Ishikawa (cell line): Measurements from ENCODE around the gene DCD.

Source experiments
- CEBPB ChIP-seq: IDR thresholded peaks from 2 replicates; pipeline ENCODE4 v1.6.1; 2012
- CREB1 ChIP-seq: IDR thresholded peaks from 2 replicates; pipeline ENCODE4 v1.6.1; 2012; ENCODE audit warnings: low read depth
- EGR1 ChIP-seq: IDR thresholded peaks from 2 replicates; pipeline ENCODE4 v1.6.1; 2012
- EP300 ChIP-seq: IDR thresholded peaks from 2 replicates; pipeline ENCODE4 v1.6.1; 2012; ENCODE audit warnings: borderline replicate concordance
- FOXM1 ChIP-seq: IDR thresholded peaks from 2 replicates; pipeline ENCODE4 v1.6.1; 2012; ENCODE audit warnings: low read depth, borderline replicate concordance
- MAX ChIP-seq: IDR thresholded peaks from 2 replicates; pipeline ENCODE4 v1.6.1; 2012
- NFIC ChIP-seq: IDR thresholded peaks from 2 replicates; pipeline ENCODE4 v1.6.1; 2012
- RAD21 ChIP-seq: IDR thresholded peaks from 2 replicates; pipeline ENCODE4 v1.6.1; 2012; ENCODE audit warnings: low read depth
- TAF1 ChIP-seq: IDR thresholded peaks from 2 replicates; pipeline ENCODE4 v1.6.1; 2012; ENCODE audit warnings: low read depth, mild to moderate bottlenecking
- TCF12 ChIP-seq: IDR thresholded peaks from 2 replicates; pipeline ENCODE4 v1.6.1; 2012; ENCODE audit warnings: low read depth
- TEAD4 ChIP-seq: IDR thresholded peaks from 2 replicates; pipeline ENCODE4 v1.6.1; 2012
- YY1 ChIP-seq: IDR thresholded peaks from 2 replicates; pipeline ENCODE4 v1.6.1; 2012; ENCODE audit warnings: low read depth
- ZBTB7A ChIP-seq: IDR thresholded peaks from 2 replicates; pipeline ENCODE4 v1.6.1; 2012; ENCODE audit warnings: low read depth
- TF ChIP-seq, protein P1 (sequence below): IDR thresholded peaks from 2 replicates; pipeline ENCODE4 v1.6.1; 2012; ENCODE audit warnings: low read depth, mild to moderate bottlenecking
- TF ChIP-seq, protein P2 (sequence below): IDR thresholded peaks from 2 replicates; pipeline ENCODE4 v1.6.1; 2012

DCD gene

DNA sequence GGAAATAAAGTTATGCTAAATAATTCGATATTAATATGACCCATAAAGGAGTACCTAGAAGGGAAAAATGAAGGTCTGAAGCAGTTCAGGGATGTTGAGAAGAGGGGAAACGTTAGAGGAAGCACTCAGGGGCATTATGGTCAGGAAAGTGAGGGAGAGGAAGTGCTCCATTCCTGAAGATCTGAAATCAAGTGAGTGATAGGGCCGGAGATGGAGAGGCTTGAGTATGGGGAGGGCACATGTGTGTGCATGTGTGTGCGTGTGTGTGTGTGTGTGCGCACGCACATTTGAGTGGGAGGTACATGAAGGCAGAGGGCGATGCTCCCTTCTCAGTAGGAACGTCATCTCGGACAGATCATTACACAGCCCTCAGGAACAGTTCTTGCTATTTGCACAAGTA, 4.9 kb upstream of the DCD start:
- TF ChIP-seq ZBTB7A (no peak), TCF12 (no peak), MAX (no peak), EP300 (no peak), CREB1 (no peak), RAD21 (no peak), TEAD4 (no peak), TAF1 (no peak), YY1 (no peak), CEBPB (no peak), EGR1 (no peak), FOXM1 (no peak), NFIC (no peak)
- TF ChIP-seq, protein P1, sequence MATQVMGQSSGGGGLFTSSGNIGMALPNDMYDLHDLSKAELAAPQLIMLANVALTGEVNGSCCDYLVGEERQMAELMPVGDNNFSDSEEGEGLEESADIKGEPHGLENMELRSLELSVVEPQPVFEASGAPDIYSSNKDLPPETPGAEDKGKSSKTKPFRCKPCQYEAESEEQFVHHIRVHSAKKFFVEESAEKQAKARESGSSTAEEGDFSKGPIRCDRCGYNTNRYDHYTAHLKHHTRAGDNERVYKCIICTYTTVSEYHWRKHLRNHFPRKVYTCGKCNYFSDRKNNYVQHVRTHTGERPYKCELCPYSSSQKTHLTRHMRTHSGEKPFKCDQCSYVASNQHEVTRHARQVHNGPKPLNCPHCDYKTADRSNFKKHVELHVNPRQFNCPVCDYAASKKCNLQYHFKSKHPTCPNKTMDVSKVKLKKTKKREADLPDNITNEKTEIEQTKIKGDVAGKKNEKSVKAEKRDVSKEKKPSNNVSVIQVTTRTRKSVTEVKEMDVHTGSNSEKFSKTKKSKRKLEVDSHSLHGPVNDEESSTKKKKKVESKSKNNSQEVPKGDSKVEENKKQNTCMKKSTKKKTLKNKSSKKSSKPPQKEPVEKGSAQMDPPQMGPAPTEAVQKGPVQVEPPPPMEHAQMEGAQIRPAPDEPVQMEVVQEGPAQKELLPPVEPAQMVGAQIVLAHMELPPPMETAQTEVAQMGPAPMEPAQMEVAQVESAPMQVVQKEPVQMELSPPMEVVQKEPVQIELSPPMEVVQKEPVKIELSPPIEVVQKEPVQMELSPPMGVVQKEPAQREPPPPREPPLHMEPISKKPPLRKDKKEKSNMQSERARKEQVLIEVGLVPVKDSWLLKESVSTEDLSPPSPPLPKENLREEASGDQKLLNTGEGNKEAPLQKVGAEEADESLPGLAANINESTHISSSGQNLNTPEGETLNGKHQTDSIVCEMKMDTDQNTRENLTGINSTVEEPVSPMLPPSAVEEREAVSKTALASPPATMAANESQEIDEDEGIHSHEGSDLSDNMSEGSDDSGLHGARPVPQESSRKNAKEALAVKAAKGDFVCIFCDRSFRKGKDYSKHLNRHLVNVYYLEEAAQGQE, result no peak
- TF ChIP-seq, protein P2, sequence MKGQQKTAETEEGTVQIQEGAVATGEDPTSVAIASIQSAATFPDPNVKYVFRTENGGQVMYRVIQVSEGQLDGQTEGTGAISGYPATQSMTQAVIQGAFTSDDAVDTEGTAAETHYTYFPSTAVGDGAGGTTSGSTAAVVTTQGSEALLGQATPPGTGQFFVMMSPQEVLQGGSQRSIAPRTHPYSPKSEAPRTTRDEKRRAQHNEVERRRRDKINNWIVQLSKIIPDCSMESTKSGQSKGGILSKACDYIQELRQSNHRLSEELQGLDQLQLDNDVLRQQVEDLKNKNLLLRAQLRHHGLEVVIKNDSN, result no peak

DNA sequence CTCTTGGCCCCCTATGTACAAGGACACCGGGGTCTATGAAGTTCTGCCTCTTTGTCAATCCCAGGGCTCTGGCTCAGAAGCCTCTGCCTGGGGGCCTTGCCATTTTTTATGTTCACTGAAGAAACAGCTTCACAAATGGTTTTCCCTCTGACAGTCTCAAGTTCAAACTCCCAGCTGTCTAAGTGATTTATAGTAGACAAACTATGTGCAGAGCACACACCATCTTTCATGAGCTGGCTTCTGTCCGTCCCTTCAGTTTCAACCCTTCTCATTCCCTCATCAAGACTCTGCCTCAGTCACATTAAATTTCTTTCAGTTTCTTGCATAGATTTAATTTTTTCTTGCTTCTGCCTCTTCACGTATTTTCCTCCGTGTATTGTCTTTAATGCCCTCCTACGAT, 2.7 kb upstream of the DCD start:
- no peak for TF ChIP-seq CEBPB
- TF ChIP-seq TCF12, result no peak
- no peak for TF ChIP-seq FOXM1
- TF ChIP-seq TAF1, result no peak
- TF ChIP-seq ZBTB7A, result no peak
- TF ChIP-seq, protein P1, result no peak
- TF ChIP-seq EP300, result no peak
- no peak for TF ChIP-seq EGR1
- TF ChIP-seq MAX, result no peak
- no peak for TF ChIP-seq NFIC
- TF ChIP-seq RAD21, result no peak
- no peak for TF ChIP-seq TEAD4
- no peak for TF ChIP-seq YY1
- TF ChIP-seq CREB1, result no peak
- TF ChIP-seq, protein P2, result no peak

- TF ChIP-seq CREB1 (no peak), TAF1 (no peak), TEAD4 (no peak), TCF12 (no peak), RAD21 (no peak), EGR1 (no peak), MAX (no peak), FOXM1 (no peak), NFIC (no peak), EP300 (no peak), YY1 (no peak), ZBTB7A (no peak)
- TF ChIP-seq, protein P2, result no peak
- TF ChIP-seq, protein P1, result no peak
Observed at GRCh38 chr12:54650409-54650808, 2.2 kb upstream of the DCD start.

- TF ChIP-seq TCF12, result no peak
- no peak for TF ChIP-seq CREB1
- TF ChIP-seq YY1, result no peak
- TF ChIP-seq EGR1, result no peak
Observed at GRCh38 chr12:54649825-54650224, 1.7 kb upstream of the DCD start.
